Loucy (cell line): ENCODE results near the gene NEDD4L.

Experiments
- H2AFZ ChIP-seq: fragments of 200-600 bp; sonication (generic); 2 replicates; pipeline ENCODE4 v1.6.0; 2016; ENCODE audit warnings: antibody characterized with exemption, mild to moderate bottlenecking, low read length, moderate library complexity
- H3F3A ChIP-seq: fragments of 200-600 bp; 2 replicates; pipeline ENCODE4 v1.6.0; 2016; ENCODE audit warnings: antibody characterized with exemption, low read depth, mild to moderate bottlenecking
- H3K27me3 ChIP-seq: fragments of 200-600 bp; sonication (generic); 2 replicates; pipeline ENCODE4 v1.6.1; 2014; ENCODE audit warnings: low read length, mild to moderate bottlenecking; ENCODE audit not compliant: insufficient read depth, poor library complexity, severe bottlenecking
- H3K36me3 ChIP-seq: fragments of 200-600 bp; sonication (generic); 2 replicates; pipeline ENCODE4 v1.6.1; 2016; ENCODE audit warnings: low read length; ENCODE audit not compliant: insufficient read depth
- H3K4me1 ChIP-seq: fragments of 200-600 bp; sonication (generic); 2 replicates; pipeline ENCODE4 v1.5.1; 2014; ENCODE audit warnings: low read length, mild to moderate bottlenecking; ENCODE audit not compliant: insufficient read depth, poor library complexity, severe bottlenecking
- H3K4me2 ChIP-seq: fragments of 200-600 bp; sonication (generic); 2 replicates; pipeline ENCODE4 v1.6.0; 2014; ENCODE audit warnings: antibody characterized with exemption, low read length, low read depth, mild to moderate bottlenecking; ENCODE audit not compliant: poor library complexity, severe bottlenecking
- H3K4me3 ChIP-seq: fragments of 200-600 bp; sonication (generic); 2 replicates; pipeline ENCODE4 v1.5.1; 2014; ENCODE audit warnings: low read length, mild to moderate bottlenecking, mixed read lengths; ENCODE audit not compliant: poor library complexity, severe bottlenecking
- H3K79me2 ChIP-seq: fragments of 200-600 bp; sonication (generic); 2 replicates; pipeline ENCODE4 v1.6.1; 2014; ENCODE audit warnings: low read length; ENCODE audit not compliant: insufficient read depth
- H3K9ac ChIP-seq: fragments of 200-600 bp; sonication (generic); 2 replicates; pipeline ENCODE4 v1.6.0; 2014; ENCODE audit warnings: mild to moderate bottlenecking, low read depth, low read length, moderate library complexity; ENCODE audit not compliant: poor library complexity, severe bottlenecking
- H3K9me2 ChIP-seq: fragments of 200-600 bp; sonication (generic); replicated peaks from 2 replicates; pipeline ENCODE4 v1.6.1; 2016; ENCODE audit warnings: low read depth, low read length, mixed read lengths
- H3K9me3 ChIP-seq: fragments of 200-600 bp; sonication (generic); 2 replicates; pipeline ENCODE4 v1.6.1; 2014; ENCODE audit warnings: mild to moderate bottlenecking, antibody characterized with exemption, low read length, low read depth; ENCODE audit not compliant: insufficient read depth
- H4K20me1 ChIP-seq: fragments of 200-600 bp; sonication (generic); 2 replicates; pipeline ENCODE4 v1.6.0; 2014; ENCODE audit warnings: antibody characterized with exemption, low read length, mild to moderate bottlenecking; ENCODE audit not compliant: insufficient read depth, poor library complexity, severe bottlenecking
- CTCF ChIP-seq: fragments of 200-600 bp; sonication (generic); conservative IDR thresholded peaks from 2 replicates; pipeline ENCODE4 v1.5.1; 2014; ENCODE audit warnings: mild to moderate bottlenecking, antibody characterized with exemption, low read length
- EZH2phosphoT487 ChIP-seq: fragments of 200-600 bp; IDR thresholded peaks from 2 replicates; pipeline ENCODE4 v1.6.1; 2018; ENCODE audit warnings: antibody characterized with exemption, mild to moderate bottlenecking, moderate library complexity, borderline replicate concordance

Gene NEDD4L

DNA sequence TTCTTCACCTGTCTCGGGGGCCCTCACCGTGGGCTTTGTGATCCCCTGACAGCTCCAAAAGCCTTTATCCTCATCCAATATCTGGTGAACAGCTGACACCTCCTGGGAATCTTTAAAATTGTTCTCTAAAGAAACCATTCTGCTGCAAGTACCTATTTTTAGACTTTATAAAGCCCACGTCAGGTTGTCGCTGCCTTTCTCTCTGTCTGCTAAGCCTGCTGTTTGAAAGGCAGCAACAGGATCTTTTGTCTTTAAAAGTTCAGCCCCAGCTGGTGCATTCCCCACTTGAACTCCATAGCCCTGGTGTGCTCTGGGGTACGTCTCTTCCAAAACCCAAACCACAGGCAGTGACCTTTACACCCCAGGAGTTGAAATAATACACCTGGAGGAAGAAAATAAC is 145.0 kb downstream of the NEDD4L start:
- H3K79me2 ChIP-seq, result no peaks in the 10 kb centered on the region
- H3K9me3 ChIP-seq, result no peaks in the 10 kb centered on the region
- no peak overlapping the region for H2AFZ ChIP-seq
- H3K36me3 ChIP-seq, result no peaks in the 10 kb centered on the region
- no peak overlapping the region for H3K4me3 ChIP-seq
- peaks cover 10% of the 10 kb centered on the region for H3K4me1 ChIP-seq
- H3K27me3 ChIP-seq, result no peaks in the 10 kb centered on the region
- no peak overlapping the region for H3K4me2 ChIP-seq
- H4K20me1 ChIP-seq, result no peaks in the 10 kb centered on the region
- no peaks in the 10 kb centered on the region for H3F3A ChIP-seq
- H3K9ac ChIP-seq, result no peak overlapping the region
- H3K9me2 ChIP-seq, result no peaks in the 10 kb centered on the region
- TF ChIP-seq CTCF, result no peak
- TF ChIP-seq EZH2phosphoT487, result no peak

- Histone ChIP-seq H3K27me3 (no peaks in the 10 kb centered on the region), H3K9me2 (no peaks in the 10 kb centered on the region), H3K4me2 (no peak overlapping the region), H3K4me3 (no peak overlapping the region), H2AFZ (no peak overlapping the region), H3F3A (no peaks in the 10 kb centered on the region), H3K36me3 (no peaks in the 10 kb centered on the region), H4K20me1 (no peaks in the 10 kb centered on the region), H3K4me1 (peaks cover 10% of the 10 kb centered on the region), H3K9ac (no peak overlapping the region), H3K79me2 (no peaks in the 10 kb centered on the region), H3K9me3 (no peaks in the 10 kb centered on the region)
- no peak for TF ChIP-seq EZH2phosphoT487
- TF ChIP-seq CTCF, result no peak
These were observed 147.0 kb downstream of the NEDD4L start for GRCh38 chr18:58190842-58191530.

GRCh38 chr18:58191626-58192025 is 147.6 kb downstream of the NEDD4L start:
- no peaks in the 10 kb centered on the region for H3K36me3 ChIP-seq
- no peaks in the 10 kb centered on the region for H4K20me1 ChIP-seq
- no peaks in the 10 kb centered on the region for H3F3A ChIP-seq
- no peaks in the 10 kb centered on the region for H3K27me3 ChIP-seq
- no peak overlapping the region for H3K4me3 ChIP-seq
- H3K79me2 ChIP-seq, result no peaks in the 10 kb centered on the region
- H3K4me2 ChIP-seq, result no peak overlapping the region
- H3K9ac ChIP-seq, result no peak overlapping the region
- H3K9me3 ChIP-seq, result no peaks in the 10 kb centered on the region
- H3K9me2 ChIP-seq, result no peaks in the 10 kb centered on the region
- TF ChIP-seq CTCF, result no peak
- no peak for TF ChIP-seq EZH2phosphoT487
- peaks cover 4% of the 10 kb centered on the region for H3K4me1 ChIP-seq
- H2AFZ ChIP-seq, result no peak overlapping the region
